SU-DHL-6 (cell line): Measurements from ENCODE around the gene STX16.

Experiments
- CTCF ChIP-seq: fragments of 200-600 bp; sonication (generic); IDR thresholded peaks from one replicate; pipeline ENCODE4 v1.5.1; 2017; ENCODE audit warnings: antibody characterized with exemption, mild to moderate bottlenecking, low read length, moderate library complexity; ENCODE audit not compliant: insufficient read depth, poor library complexity, severe bottlenecking
- EZH2phosphoT487 ChIP-seq: fragments of 200-600 bp; sonication (generic), shearing (Covaris generic); conservative IDR thresholded peaks from 2 replicates; pipeline ENCODE4 v1.6.1; 2018; ENCODE audit warnings: mild to moderate bottlenecking, antibody characterized with exemption, low read length, moderate library complexity, mixed read lengths

- TF ChIP-seq EZH2phosphoT487 (no peak), CTCF (no peak)
These were observed 18.4 kb downstream of the STX16 start for GRCh38 chr20:58669287-58670006.
